Stimulated activated effector memory CD8-positive, alpha-beta T cell treated with anti-CD3 and anti-CD28 coated beads, Interleukin-12 subunit alpha, Interleukin-12 subunit beta, amount 100 ng/mL, for 72 hours (primary cell): ENCODE measurements around the gene CACNB4.

Experiments
- ATAC-seq: fragments of 150-1000 bp; cut with Tn5 transposase; 2 replicates; pipeline ENCODE4 v1.10.0; 2021
- DNase-seq, 2 donors: peaks; one replicate each; pipeline ENCODE4 v3.0.0; 2021 to 2022; ENCODE audit warnings: low spot score in 2 of 2
- H3K27ac Mint-ChIP-seq: one replicate; pipeline ENCODE4 v1.8.0; 2022; ENCODE audit warnings: mild to moderate bottlenecking, mixed read lengths
- H3K36me3 Mint-ChIP-seq: one replicate; pipeline ENCODE4 v1.8.0; 2022; ENCODE audit warnings: mild to moderate bottlenecking, mixed read lengths
- H3K4me1 Mint-ChIP-seq: one replicate; pipeline ENCODE4 v1.8.0; 2022; ENCODE audit warnings: mixed read lengths
- H3K4me3 Mint-ChIP-seq: one replicate; pipeline ENCODE4 v1.8.0; 2022; ENCODE audit warnings: mild to moderate bottlenecking, mixed read lengths
- H3K9me3 Mint-ChIP-seq: one replicate; pipeline ENCODE4 v1.8.0; 2022; ENCODE audit warnings: mixed read lengths

CACNB4 gene

GRCh38 chr2:151845884-151846283 lies 253.0 kb downstream of the CACNB4 start:
- H3K27ac Mint-ChIP-seq: no peak overlapping the region
- no peaks in the 10 kb centered on the region for H3K4me1 Mint-ChIP-seq
- H3K4me3 Mint-ChIP-seq: no peak overlapping the region
- DNase-seq (no peak), ATAC-seq (no peak)
- no peaks in the 10 kb centered on the region for H3K9me3 Mint-ChIP-seq
- no peaks in the 10 kb centered on the region for H3K36me3 Mint-ChIP-seq

DNA sequence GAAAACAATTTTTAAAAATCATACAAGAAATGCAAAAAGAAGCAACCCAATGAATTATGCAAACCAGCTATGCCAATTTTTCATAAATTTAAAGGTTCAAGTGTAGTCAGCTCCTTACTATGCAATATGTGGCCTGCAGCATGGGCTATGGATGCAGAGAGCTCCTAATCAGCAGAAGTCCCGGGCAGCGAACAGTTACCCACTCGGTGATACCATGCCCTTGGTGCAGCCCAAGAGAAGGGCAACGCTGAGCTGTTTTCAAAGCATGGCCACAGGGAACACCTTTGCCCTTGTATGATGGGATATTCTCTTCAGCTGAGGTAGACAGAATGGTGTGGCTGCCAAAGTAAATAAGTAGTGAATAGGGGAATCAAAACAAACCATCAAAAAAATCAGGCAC lies 253.4 kb downstream of the CACNB4 start:
- Mint-ChIP-seq H3K4me3 (no peak overlapping the region), H3K4me1 (no peaks in the 10 kb centered on the region), H3K36me3 (no peaks in the 10 kb centered on the region), H3K9me3 (no peaks in the 10 kb centered on the region), H3K27ac (no peak overlapping the region)
- ATAC-seq (no peak), DNase-seq (no peak)

DNA sequence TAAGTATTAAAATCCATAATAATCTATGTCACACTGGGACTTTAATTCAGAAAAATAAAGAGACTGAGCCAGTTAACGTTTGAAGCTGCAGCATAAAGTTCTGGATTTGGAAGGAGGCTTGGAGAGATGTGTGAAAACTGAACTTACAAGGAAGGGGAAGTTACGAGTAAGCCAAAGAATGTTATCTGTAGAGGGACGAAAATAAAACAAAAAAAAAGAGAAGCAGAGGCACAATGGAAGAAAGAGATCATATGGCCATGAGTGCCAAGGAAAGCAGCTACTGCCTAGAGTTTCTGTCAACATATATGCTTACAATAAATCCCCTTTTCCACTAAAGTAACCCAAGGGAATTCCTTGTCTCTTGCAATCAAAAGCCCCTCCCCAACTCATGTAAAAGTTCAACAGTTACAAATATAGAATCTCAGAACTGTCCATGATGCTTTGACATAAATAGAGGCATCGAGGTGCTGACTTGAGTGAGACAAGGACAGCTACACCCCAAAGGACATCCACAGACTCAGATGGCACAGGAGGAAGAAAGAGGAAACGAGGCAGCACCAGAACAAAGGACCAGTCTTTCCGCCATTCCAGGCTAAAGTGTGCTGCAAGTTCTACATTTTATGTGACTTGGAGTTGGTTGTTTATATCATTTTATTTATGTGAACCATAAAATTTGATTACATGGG lies 254.5 kb downstream of the CACNB4 start:
- no peaks in the 10 kb centered on the region for H3K9me3 Mint-ChIP-seq
- ATAC-seq (no peak), DNase-seq (no peak)
- H3K4me3 Mint-ChIP-seq: no peak overlapping the region
- H3K4me1 Mint-ChIP-seq: no peaks in the 10 kb centered on the region
- no peaks in the 10 kb centered on the region for H3K36me3 Mint-ChIP-seq
- no peak overlapping the region for H3K27ac Mint-ChIP-seq

GRCh38 chr2:151843691-151844061 lies 255.2 kb downstream of the CACNB4 start:
- DNase-seq: no peak
- Mint-ChIP-seq H3K4me3 (no peak overlapping the region), H3K4me1 (no peaks in the 10 kb centered on the region), H3K9me3 (no peaks in the 10 kb centered on the region), H3K36me3 (no peaks in the 10 kb centered on the region), H3K27ac (no peak overlapping the region)
- ATAC-seq: no peak

DNA sequence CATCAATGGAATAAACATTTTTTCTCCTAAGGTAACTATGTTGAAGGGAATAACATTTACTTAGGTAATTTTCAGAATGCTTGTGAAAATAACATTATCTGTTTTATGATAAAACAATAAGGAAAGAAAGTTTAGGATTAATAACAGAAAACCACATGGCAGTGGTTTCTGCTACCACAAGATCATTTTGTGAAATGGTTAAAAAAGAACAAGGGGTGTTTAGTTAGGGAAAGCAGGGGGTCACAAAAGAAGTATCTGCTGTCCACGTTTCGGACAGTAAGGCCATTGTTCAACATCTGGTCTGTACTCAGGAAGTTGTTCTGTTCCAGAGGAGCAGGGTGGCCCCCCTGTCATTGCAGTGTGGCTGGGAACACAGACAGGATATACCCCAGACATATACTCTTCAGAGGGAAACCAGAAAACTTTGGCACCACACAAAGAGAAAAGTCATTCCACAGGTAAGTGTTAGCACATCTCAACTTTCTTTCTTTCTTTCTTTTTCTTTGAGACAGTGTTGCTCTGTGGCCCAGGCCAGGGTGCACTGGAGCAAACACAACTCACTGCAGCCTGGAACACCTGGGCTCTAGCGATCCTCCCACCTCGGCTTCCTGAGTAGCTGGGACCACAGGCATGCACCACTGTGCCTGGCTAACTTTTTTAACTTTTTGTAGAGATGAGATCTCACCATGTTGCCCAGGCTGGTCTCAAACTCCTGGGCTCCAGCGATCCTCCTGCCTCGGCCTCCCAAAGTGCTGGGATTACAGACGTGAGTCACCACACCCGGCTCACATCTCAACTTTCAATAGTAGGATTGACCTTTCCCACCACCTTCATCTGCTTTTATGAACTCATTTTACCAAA lies 255.8 kb downstream of the CACNB4 start:
- DNase-seq (no peak), ATAC-seq (no peak)
- H3K27ac Mint-ChIP-seq: no peak overlapping the region
- no peaks in the 10 kb centered on the region for H3K4me1 Mint-ChIP-seq
- H3K36me3 Mint-ChIP-seq: no peaks in the 10 kb centered on the region
- no peak overlapping the region for H3K4me3 Mint-ChIP-seq
- H3K9me3 Mint-ChIP-seq: no peaks in the 10 kb centered on the region

- no peak for ATAC-seq
- H3K27ac Mint-ChIP-seq: no peak overlapping the region
- no peaks in the 10 kb centered on the region for H3K36me3 Mint-ChIP-seq
- DNase-seq: no peak
- no peak overlapping the region for H3K4me3 Mint-ChIP-seq
- no peaks in the 10 kb centered on the region for H3K9me3 Mint-ChIP-seq
- no peaks in the 10 kb centered on the region for H3K4me1 Mint-ChIP-seq
Measured at GRCh38 chr2:151841047-151841424, 257.8 kb downstream of the CACNB4 start.

DNA sequence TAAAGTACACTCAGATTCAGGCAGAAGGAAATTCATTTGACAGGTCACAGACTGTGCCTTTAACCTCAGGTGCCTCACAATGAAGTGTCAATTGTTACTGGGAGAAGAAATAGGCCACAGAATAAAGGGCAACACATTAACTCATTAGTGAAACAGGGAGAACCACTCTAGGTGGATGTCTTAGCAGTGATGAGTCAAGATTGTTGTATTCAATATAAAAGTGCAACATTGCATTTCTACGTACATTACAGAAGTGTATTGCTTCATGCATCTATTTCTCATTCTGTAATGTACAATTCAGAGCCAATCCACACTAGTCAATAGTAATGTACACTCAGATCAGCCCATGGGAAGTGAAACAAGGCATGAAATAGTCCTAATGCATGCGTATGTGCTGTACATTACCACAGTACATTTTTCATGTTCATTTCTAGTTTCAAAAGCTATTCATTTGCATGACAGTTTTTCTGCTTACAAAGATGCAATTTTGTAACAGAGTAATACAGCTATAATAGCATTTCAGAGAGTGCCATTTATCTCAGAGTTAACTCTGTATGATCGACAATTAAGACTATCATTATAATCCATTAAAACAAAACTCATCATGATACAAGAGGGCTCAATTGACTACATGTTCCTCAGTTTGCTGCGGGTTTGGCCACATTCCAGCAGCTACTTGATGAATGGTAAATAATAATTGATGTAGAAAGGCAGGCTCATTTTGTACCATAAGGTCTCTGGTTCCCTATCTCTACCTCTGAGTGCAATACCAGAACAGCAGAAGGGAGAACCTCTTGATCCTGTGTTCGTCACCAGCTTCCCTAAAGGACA lies 258.4 kb downstream of the CACNB4 start:
- ATAC-seq (peak; percentile 89), DNase-seq (no peak)
- Mint-ChIP-seq H3K4me3 (no peak overlapping the region), H3K27ac (no peak overlapping the region), H3K36me3 (no peaks in the 10 kb centered on the region), H3K9me3 (no peaks in the 10 kb centered on the region), H3K4me1 (no peaks in the 10 kb centered on the region)

DNA sequence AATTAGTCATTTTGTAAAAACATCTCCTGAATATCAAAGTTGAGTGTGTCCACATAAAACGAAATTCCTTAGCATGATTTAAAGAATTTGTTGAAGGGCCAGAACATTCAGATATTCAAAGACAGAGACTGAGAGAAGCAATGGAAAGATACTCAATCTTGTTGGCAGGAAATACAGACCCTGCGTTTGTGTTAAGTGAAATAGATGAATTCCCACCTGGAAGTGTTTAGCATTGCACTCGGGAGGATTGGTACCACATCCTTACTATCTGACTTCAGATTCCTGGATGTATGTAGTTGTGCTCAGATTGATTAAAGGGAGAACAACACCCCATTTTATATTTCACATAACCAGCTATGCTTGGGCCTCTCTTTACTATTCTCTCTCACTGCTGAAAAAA lies 260.9 kb downstream of the CACNB4 start:
- ATAC-seq: no peak
- no peaks in the 10 kb centered on the region for H3K36me3 Mint-ChIP-seq
- no peak for DNase-seq
- H3K4me3 Mint-ChIP-seq: no peak overlapping the region
- no peak overlapping the region for H3K27ac Mint-ChIP-seq
- no peaks in the 10 kb centered on the region for H3K4me1 Mint-ChIP-seq
- H3K9me3 Mint-ChIP-seq: no peaks in the 10 kb centered on the region

DNA sequence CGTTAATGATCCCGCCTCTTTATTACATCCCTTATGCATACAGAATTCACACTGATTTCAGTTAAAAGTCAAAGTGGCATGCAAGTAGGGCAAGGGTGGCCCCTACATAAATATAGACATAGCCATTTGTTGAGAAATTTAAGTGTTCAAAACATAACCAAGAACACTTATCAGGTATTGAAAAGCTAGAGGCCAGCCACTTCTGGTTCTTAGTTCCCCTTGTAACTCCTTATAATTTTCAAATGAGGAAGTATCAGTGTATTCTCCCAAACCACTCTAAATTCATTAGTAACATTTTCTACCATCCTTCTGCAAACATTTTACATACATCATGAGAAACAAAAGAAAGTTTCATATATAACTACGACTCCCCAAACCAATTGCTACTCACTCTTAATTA lies 264.9 kb downstream of the CACNB4 start:
- DNase-seq: no peak
- Mint-ChIP-seq H3K36me3 (peaks cover 1% of the 10 kb centered on the region), H3K9me3 (no peaks in the 10 kb centered on the region), H3K4me1 (peaks cover 1% of the 10 kb centered on the region), H3K27ac (no peak overlapping the region), H3K4me3 (no peak overlapping the region)
- ATAC-seq: no peak

- ATAC-seq (no peak), DNase-seq (no peak)
- peaks cover 24% of the 10 kb centered on the region for H3K4me1 Mint-ChIP-seq
- H3K9me3 Mint-ChIP-seq: no peaks in the 10 kb centered on the region
- H3K36me3 Mint-ChIP-seq: peaks cover 21% of the 10 kb centered on the region
- no peak overlapping the region for H3K4me3 Mint-ChIP-seq
- H3K27ac Mint-ChIP-seq: no peak overlapping the region
Measured at GRCh38 chr2:151830961-151831360, 267.9 kb downstream of the CACNB4 start.

DNA sequence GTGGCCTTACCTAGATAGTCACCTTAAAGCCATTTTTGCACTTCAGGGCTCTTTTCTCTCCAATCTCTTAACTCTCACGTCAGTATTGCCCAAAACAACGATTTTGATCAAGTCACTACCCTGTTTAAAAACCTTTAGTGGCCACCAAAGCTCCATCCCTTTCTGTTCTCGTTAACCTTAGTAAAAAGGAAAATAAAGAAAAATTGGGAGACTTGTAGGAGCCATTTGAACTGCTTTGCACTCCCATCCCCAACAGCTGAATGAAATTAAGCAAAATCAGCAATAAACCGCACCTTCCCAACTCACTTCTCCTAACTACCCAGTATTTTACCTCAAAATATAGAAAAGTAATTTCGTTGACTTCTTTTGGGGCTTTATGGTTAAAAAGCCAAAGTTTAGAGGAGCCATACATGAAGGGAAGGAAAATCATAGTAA lies 269.9 kb downstream of the CACNB4 start:
- H3K27ac Mint-ChIP-seq: peak overlapping the region; percentile 80
- H3K36me3 Mint-ChIP-seq: peaks cover 26% of the 10 kb centered on the region
- ATAC-seq: no peak
- H3K4me1 Mint-ChIP-seq: peaks cover 42% of the 10 kb centered on the region
- H3K9me3 Mint-ChIP-seq: no peaks in the 10 kb centered on the region
- H3K4me3 Mint-ChIP-seq: peak overlapping the region; percentile 89
- DNase-seq: no peak

DNA sequence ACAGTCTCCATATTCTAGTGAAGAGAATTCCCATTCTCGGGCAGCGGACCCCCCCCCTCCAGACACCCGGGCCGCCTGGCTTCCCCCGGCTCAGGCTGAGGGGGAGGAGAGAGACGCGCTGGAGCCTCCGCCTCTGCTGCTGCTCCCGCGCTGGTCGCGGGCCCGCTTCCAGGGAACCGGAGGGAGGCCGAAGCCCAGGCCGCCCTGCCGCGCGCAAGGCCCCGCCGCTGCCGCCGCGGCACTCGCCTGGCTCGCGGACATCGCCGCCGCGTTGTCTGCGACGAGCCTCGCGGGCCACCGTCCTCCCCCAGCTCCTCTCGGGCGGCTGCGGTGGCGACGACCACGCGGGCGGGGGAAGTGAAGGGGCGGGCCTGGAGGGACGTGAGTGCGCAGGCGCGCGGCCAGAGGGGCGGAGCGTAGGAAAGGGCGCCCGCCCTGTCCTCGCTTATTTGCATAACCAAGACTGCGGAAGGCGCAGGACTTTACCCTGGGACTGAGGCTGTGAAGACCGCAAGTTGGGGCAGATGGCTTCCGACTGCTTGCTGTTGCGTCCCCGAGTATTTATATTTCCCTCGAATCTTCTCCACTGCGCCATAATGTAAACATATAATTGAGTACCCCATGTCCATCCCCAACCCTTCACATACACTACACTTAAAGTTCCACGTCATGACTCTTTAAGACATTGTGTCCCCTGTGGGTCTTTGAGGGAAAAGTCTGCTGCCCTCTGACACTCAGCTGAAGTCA lies 270.5 kb downstream of the CACNB4 start, which contains the start of gene ARL5A:
TSS of gene ARL5A (minus strand) at position 279 of the 747 bp plus-strand sequence. CDS start at position 34, 245 bp downstream.
- Mint-ChIP-seq H3K27ac (peak within 1 kb of the TSS; percentile 80), H3K36me3 (peaks cover 26% of the 10 kb centered on the region), H3K4me1 (peaks cover 48% of the 10 kb centered on the region), H3K9me3 (no peaks in the 10 kb centered on the region), H3K4me3 (peak within 1 kb of the TSS; percentile 89)
- ATAC-seq (peak; percentile 95), DNase-seq (peak; percentile 96 to 99)

DNA sequence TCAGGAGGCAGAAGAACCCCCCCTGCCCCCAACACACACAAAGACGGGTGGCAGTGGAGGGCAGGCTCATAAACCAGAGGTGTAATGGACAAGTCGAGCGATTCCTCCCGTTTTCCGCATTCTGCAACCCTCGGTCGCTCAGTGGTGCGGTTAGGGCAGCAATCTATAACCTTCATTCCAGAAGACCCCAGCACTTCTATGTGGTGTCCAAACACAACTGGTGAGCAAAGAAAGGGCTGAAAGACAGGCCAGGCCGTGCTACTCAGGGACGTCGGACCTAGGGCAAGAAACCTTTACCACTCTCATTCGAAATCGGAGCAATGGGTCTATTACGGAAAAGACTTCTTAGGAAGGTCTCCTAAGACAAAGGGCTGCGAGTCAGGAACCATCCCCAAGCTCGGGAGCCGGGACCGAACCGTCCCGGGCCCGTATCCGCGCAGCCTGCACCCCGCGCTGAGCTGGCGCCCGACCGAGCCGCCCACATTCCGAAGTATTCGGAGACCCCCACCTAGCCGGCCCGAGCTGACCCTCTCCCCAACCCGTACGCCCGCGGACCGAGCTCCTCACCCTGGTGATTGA lies 271.2 kb downstream of the CACNB4 start:
- DNase-seq (peak in 1 of 2 donors; percentile 69), ATAC-seq (peak; percentile 52)
- Mint-ChIP-seq H3K4me1 (peaks cover 55% of the 10 kb centered on the region), H3K36me3 (peaks cover 26% of the 10 kb centered on the region), H3K27ac (peak overlapping the region; percentile 80), H3K9me3 (no peaks in the 10 kb centered on the region), H3K4me3 (peak overlapping the region; percentile 89)

- peaks cover 26% of the 10 kb centered on the region for H3K36me3 Mint-ChIP-seq
- H3K9me3 Mint-ChIP-seq: no peaks in the 10 kb centered on the region
- H3K27ac Mint-ChIP-seq: peak overlapping the region; percentile 80
- ATAC-seq (no peak), DNase-seq (no peak)
- H3K4me3 Mint-ChIP-seq: peak overlapping the region; percentile 89
- H3K4me1 Mint-ChIP-seq: peaks cover 63% of the 10 kb centered on the region
Measured at GRCh38 chr2:151826737-151827157, 272.1 kb downstream of the CACNB4 start.
